KBM-7 (cell line): Measurements from ENCODE around the gene NUP42.
"Not testable (repeated sequence)": the region's sequence is repeated elsewhere in the genome, so short reads cannot be mapped to it uniquely, and the experiment has no call there.

Experiments
- DNase-seq: peaks from one replicate; pipeline ENCODE4 v3.0.0-alpha.2; 2015
- in situ Hi-C: fragments of 300-500 bp; cut with MboI; formaldehyde crosslinking; loops from 2 replicates; pipeline ENCODE4 v1.14.3; 2020; ENCODE audit warnings: low sequenced_read_pairs, low pct_unique_long_range_greater_than_20kb, mixed read lengths

The NUP42 gene

GRCh38 chr7:23196306-23196705 lies 14.5 kb downstream of the NUP42 start:
- no peak for DNase-seq
- in situ Hi-C loops = no loop called here

- in situ Hi-C loops, DNase-seq: not testable (repeated sequence)
Observed at GRCh38 chr7:23197745-23198144, 15.9 kb downstream of the NUP42 start.

GRCh38 chr7:23200331-23200730 lies 18.5 kb downstream of the NUP42 start:
- DNase-seq = no peak
- in situ Hi-C loops = no loop called here

GRCh38 chr7:23204241-23204640 lies 22.4 kb downstream of the NUP42 start:
- no peak for DNase-seq

GRCh38 chr7:23205577-23205908 lies 23.7 kb downstream of the NUP42 start:
- no peak for DNase-seq
- in situ Hi-C loops = no loop called here

More at GRCh38 chr7:23204241-23204640, 22.4 kb downstream of the NUP42 start:
- in situ Hi-C loops = no loop called here

GRCh38 chr7:23205909-23206767 lies 24.3 kb downstream of the NUP42 start:
- in situ Hi-C loops = no loop called here
- DNase-seq = no peak

GRCh38 chr7:23207021-23207420 lies 25.2 kb downstream of the NUP42 start:
- in situ Hi-C loops = no loop called here
- no peak for DNase-seq

GRCh38 chr7:23207884-23208283 lies 26.0 kb downstream of the NUP42 start:
- DNase-seq = no peak
- in situ Hi-C loops = no loop called here

GRCh38 chr7:23208316-23208715 lies 26.5 kb downstream of the NUP42 start:
- in situ Hi-C loops = no loop called here
- no peak for DNase-seq

GRCh38 chr7:23210506-23210905 lies 28.7 kb downstream of the NUP42 start:
- in situ Hi-C loops = no loop called here
- DNase-seq = no peak

GRCh38 chr7:23211589-23211988 lies 29.7 kb downstream of the NUP42 start:
- no peak for DNase-seq
- in situ Hi-C loops = no loop called here

GRCh38 chr7:23212395-23212794 lies 30.5 kb downstream of the NUP42 start:
- in situ Hi-C loops = no loop called here
- no peak for DNase-seq

- in situ Hi-C loops = no loop called here
- DNase-seq = no peak
Observed at GRCh38 chr7:23212841-23213240, 31.0 kb downstream of the NUP42 start.

GRCh38 chr7:23213755-23214154 lies 31.9 kb downstream of the NUP42 start:
- in situ Hi-C loops = no loop called here
- DNase-seq = no peak

- DNase-seq = no peak
- in situ Hi-C loops = no loop called here
Observed at GRCh38 chr7:23214423-23214822, 32.6 kb downstream of the NUP42 start.

- DNase-seq = no peak
- in situ Hi-C loops = no loop called here
Observed at GRCh38 chr7:23214938-23215337, 33.1 kb downstream of the NUP42 start.

- peak; percentile 52 for DNase-seq
- in situ Hi-C loops = no loop called here
Observed at GRCh38 chr7:23216021-23216420, 34.2 kb downstream of the NUP42 start.

GRCh38 chr7:23218196-23218595 lies 36.3 kb downstream of the NUP42 start:
- in situ Hi-C loops = no loop called here
- DNase-seq = no peak

GRCh38 chr7:23220690-23221305 lies 39.0 kb downstream of the NUP42 start:
- in situ Hi-C loops = no loop called here
- no peak for DNase-seq

GRCh38 chr7:23222439-23223030 lies 40.7 kb downstream of the NUP42 start:
- DNase-seq = no peak
- in situ Hi-C loops = no loop called here
